Measurements from ENCODE around the gene COL6A3.
"Not testable (repeated sequence)": the region's sequence is repeated elsewhere in the genome, so short reads cannot be mapped to it uniquely, and the experiment has no call there.

The COL6A3 gene

GRCh38 chr2:237379636-237380035, 34.3 kb downstream of the COL6A3 start:
- DNase-seq (ENCODE audit: low spot score) = no peak

DNA sequence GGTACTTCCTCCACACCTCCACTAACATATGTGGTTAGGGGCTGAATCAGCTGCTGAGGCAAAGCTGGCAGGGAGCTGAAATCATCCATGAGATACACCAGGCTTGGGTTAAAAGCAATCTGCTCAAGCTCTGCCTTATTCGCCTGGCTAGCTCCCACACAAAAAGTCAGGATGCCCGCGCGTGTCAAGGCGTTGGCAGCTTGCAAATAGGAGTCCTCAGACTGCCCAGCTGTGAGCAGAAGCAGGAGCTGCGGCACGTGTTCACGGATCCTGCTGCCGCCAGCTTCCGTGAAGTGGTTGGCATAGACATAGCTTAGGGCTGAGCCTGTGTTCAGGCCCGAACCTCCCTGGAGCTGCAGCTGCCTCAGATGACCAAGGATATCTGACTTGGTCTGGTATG, 35.3 kb downstream of the COL6A3 start:
- no peak for DNase-seq (ENCODE audit: low spot score)

DNA sequence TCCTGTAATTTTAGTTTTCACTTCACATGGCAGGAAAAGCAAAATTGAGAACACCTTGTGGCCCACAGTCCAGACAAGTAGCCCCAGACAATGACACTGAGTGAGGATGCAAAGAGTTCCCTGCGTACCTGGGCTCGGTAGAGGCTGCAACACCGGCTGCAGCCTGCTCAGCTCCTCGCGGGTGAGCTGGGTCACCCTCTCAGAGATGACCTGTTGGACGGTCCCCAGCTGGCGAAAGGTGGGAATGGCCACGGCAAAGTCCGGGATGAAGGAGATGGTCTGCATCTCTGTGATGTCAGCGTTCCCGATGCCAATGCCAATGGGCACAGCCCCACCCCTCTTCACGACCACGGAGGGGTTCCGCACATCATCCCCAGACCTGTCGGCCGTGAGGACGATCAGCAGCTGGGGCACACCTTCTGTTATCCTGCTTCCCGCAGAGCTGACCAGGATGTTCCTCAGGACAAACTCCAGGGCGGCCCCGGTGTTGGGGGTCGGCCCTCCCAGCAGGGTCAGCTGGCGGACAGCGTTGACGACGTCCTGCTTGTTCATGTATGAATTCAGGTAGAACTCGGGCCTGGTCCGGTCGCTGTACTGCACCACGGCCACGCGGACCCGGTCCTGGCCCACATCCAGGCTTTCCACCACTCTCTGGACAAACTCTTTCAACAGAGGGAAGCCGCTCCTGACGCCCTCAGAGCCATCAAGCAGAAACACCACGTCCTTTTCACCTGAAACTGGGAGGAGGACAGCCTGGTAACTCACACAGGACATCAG, 39.5 kb downstream of the COL6A3 start:
- DNase-seq (ENCODE audit: low spot score) = no peak

DNA sequence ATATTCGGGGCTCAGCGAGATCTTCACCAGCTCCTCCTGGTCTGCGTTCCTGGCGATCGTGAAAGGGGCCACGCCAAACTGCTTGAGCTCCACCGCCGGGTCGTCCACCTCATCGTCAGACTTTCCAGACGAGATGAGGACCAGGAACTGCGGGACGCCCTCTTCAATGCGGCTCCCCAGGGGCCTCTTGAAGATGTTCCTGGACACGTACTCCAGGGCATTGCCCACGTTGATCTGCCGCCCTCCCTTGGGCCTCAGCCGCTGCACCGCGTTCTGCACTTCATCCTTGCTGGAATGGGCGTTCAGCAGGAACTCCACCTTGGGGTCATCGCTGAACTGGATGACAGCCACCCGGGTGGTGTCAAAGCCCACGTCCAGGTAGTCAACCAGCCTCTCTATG, 42.1 kb downstream of the COL6A3 start:
- DNase-seq (ENCODE audit: low spot score) = no peak

- DNase-seq (ENCODE audit: low spot score) = no peak
Observed at GRCh38 chr2:237365671-237366070, 48.3 kb downstream of the COL6A3 start.

DNA sequence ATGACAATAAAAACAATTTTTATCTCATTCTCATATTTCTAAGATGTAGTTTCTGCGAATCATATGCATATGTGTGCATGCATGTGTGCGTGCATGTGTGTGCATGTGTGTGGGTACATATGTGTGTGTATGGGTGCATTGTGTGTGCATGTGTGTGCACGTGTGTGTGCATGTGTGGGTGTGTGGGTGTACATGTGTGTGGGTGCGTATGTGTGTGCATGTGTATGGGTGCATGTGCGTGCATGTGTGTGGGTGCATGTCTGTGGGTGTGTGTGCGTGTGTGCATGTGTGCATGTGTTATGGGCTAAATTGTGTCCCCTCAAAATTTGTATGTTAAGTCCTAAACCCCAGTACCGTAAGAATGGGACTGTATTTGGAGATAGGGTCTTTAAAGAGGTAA, 49.3 kb downstream of the COL6A3 start:
- DNase-seq (ENCODE audit: low spot score) = no peak

- no peak for DNase-seq (ENCODE audit: low spot score)
Observed at GRCh38 chr2:237361194-237362004, 52.6 kb downstream of the COL6A3 start.

DNA sequence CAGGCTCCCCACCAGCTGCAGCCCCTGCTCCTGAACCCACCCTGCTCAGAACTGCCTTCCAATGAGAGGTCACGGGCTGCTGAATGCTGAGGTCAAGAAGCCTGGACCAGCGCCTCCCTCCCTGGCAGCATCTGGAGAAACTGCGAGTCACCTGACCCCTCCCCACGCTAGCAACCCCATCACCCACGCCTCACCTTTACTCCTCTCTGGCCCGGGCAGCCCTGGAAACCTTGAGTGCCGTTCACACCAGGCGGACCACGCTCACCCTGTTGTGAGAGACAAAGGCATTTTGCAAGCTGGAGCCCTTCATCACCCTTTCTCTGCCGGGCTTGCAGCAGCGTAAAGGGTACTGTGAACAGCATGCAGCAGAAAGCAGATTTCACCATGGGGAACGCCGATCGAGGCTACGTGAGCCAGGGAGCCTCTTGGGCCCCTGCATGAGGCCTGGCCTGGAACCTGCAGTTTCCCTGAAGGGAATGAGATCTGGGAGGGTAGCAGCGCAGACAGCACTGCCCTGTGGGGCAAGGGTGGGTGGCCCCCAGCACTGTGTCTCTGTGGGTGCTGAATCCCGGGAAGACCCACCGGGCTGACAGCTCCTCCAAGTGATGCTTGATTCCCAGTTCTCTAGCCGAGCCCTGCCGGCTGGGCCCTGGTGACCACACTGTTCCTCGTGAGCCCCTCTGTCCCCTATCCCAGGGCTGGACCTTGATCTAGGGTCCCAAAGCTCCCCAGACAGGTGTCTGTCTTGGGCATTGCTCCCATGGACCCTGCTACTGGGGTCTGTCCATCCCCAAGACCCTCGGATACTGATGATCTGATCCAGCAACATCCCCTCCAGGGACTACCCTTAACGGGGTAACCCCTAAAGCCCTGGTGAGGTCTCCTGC, 53.8 kb downstream of the COL6A3 start:
- no peak for DNase-seq (ENCODE audit: low spot score)

DNA sequence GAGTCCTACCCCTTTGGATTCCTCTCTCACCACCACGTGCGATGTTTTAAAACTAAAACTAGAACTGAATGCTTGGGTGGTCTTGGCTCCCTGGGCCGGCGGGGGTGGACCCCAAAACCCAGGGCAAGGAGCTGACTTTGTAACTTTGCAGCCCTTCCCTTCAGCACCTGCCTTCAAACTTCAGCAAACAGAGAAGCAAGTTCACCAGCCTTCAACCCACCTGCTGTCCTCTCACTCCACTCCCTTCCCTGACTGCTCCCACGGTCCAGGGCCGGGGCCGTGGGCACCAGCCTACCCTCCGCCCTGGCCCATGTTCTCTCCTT, 54.5 kb downstream of the COL6A3 start:
- no peak for DNase-seq (ENCODE audit: low spot score)

DNA sequence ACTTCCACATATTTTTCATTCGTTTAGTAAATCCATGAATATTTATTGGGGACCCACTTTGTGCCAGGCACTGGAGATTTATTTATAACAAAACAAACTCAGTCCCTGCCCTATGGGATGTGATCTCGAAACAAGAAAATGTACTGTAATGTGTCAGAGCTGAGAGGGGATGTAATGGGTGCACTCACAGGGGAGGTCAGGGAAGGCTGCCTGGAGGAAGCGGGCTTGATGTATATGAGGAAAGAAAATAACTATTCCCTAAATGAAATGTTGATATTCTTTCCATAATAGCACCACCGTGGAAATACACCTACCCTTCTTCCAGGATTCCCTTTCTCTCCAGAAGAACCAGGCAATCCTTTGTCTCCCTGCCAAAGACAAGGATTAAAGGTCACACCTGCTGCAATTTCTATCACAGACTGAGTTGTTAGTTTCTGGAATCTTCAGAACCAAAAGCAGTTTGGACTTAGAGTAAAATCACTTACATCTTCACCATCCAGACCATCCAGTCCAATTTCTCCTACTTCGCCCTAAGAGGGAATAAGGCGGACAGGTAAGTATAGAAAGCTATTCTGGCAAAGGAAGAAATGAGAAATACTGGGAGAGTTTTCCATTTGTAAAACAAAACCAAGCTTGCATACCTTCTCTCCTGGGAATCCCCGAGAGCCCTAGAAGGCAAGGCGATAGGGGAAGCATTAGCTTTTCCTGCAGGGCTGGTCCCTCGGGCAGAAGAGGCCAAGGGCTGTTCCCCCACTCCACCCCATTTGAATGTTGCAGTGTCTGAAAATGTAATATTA, 55.0 kb downstream of the COL6A3 start:
- DNase-seq (ENCODE audit: low spot score) = no peak

DNA sequence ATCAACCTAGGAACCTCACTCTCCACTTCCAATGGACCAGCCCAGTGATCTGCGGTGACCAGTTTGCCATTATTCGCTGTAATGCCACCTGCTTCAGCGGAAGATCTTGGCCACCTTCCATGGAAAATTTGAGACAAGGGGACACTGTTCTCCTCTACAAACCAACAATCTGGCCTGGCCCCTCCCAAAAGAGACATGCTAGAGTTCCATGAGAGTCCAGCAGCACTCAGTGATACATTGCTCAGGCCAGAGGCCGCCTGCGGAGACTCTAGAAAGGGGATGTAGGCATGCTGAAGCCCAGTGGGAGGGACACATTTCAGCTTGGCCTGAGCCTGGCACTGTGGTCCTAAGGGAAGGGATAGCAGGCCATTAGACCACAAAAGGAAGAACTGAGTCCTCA, 58.3 kb downstream of the COL6A3 start:
- DNase-seq (ENCODE audit: low spot score) = no peak

DNA sequence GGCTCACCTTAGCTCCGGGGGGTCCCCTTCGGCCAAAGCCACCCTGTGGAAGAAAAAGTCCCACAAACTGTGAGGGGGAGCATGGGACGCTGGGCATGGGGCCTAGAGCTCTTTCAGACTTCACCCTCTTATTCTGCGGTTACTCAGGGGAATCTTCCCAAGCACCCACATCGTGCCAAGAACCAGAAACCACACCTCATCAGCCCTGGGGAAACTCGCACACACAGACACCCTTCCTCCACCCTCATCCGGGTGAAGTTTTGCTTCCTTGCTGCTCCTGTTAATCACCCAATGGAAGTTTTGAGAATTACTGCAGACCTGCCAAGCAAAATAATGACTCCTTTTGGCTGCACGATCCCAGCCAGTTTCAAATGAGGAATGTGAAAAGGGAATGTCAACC, 59.1 kb downstream of the COL6A3 start:
- DNase-seq (ENCODE audit: low spot score) = no peak

GRCh38 chr2:237354172-237354571, 59.8 kb downstream of the COL6A3 start:
- DNase-seq (ENCODE audit: low spot score) = not testable (repeated sequence)

- no peak for DNase-seq (ENCODE audit: low spot score)
Observed at GRCh38 chr2:237353215-237353614, 60.7 kb downstream of the COL6A3 start.

DNA sequence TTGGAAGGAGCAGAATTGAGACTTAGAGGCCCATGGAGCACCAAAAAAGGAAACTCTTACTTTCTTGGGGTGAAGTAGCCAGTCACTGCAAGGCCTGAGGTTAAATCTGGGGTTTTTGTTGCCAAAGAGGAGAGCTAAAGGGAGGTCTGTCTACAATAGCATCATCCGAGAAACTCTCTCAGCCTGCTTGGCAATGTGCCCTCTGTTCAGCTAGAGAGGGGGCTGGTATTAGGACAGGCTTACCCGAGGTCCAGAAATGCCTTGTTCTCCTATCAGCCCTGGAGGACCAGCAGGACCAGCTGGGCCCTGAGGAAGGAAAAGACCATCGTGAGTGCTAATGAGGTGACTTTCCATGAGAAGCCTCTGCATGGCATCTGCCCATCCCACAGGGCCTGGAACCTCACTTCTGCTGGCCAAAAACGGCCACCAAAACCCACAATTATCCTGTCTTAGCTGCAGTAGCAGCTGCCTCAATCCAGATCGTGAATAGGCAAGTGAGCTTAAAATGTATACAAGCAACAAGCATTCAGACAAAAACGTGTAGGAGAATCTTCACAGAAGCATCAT, 61.6 kb downstream of the COL6A3 start:
- DNase-seq (ENCODE audit: low spot score) = no peak

- no peak for DNase-seq (ENCODE audit: low spot score)
Observed at GRCh38 chr2:237351796-237352195, 62.2 kb downstream of the COL6A3 start.

GRCh38 chr2:237351046-237351445, 62.9 kb downstream of the COL6A3 start:
- DNase-seq (ENCODE audit: low spot score) = no peak

GRCh38 chr2:237350597-237350996, 63.4 kb downstream of the COL6A3 start:
- DNase-seq (ENCODE audit: low spot score) = no peak

- no peak for DNase-seq (ENCODE audit: low spot score)
Observed at GRCh38 chr2:237350070-237350469, 63.9 kb downstream of the COL6A3 start.

DNA sequence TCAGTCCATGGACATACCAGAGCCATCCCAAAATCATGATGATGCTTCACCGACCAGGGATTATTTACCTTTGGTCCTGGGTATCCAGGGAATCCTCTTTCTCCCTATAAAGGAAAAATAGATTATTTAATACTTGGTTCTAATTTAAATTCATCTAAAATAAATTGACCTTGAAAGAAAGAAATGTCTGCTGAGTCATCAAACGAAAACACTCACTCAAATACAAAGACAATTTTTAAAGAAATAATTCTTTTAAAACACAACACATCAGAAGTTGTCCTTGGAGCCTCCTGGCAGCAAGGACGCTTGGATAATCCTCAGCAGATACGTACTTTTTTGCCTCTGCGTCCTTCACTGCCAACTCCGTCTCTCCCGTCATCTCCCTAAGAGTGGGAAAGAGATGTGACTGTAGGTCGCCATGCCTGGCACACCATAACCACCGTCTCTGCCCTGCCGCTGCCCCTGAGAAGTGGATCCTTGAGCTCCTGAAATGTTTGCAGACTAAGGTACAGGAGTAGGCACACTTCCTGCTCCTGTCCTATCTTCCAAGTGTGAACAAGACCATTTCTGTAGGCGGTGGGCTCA, 65.6 kb downstream of the COL6A3 start:
- DNase-seq (ENCODE audit: low spot score) = no peak

All from CD4-positive, alpha-beta T cell treated with Interleukin-2 at 100 ng/mL for 4 hours (primary cell).